IPS-18c (cell line): ENCODE data around the gene GRK6.

Source experiments
- H3K4me3 ChIP-seq: 2 replicates; pipeline ENCODE4 v1.7.0; 2013; ENCODE audit warnings: low read depth, mild to moderate bottlenecking, low read length, moderate library complexity; ENCODE audit not compliant: insufficient read depth
- H3K9me3 ChIP-seq: one replicate; pipeline ENCODE4 v1.6.1; 2013; ENCODE audit warnings: mild to moderate bottlenecking, low read length, moderate library complexity; ENCODE audit not compliant: control insufficient read depth, insufficient read depth

The GRK6 gene

GRCh38 chr5:177469750-177470525, 43.5 kb downstream of the GRK6 start:
- H3K9me3 ChIP-seq: no peaks in the 10 kb centered on the region
- 0 out of 2 replicates have a peak overlapping the region, but pooled peaks have one; percentile 10 for H3K4me3 ChIP-seq

GRCh38 chr5:177470759-177471536, 44.5 kb downstream of the GRK6 start:
- Histone ChIP-seq H3K4me3 (peak overlapping the region; percentile 11; the same call in 1 of the 2 replicates), H3K9me3 (no peaks in the 10 kb centered on the region)

- no peaks in the 10 kb centered on the region for H3K9me3 ChIP-seq
- peak overlapping the region; percentile 81 for H3K4me3 ChIP-seq
Observed at GRCh38 chr5:177471610-177472356, 45.3 kb downstream of the GRK6 start.

- Histone ChIP-seq H3K9me3 (no peaks in the 10 kb centered on the region), H3K4me3 (peak overlapping the region; percentile 81)
Observed at GRCh38 chr5:177472460-177473442, 46.3 kb downstream of the GRK6 start.

GRCh38 chr5:177473443-177474001, 47.0 kb downstream of the GRK6 start, which contains the start of gene DBN1:
DBN1 (minus strand) TSS chr5:177473634; CDS start chr5:177473521, 113 bp downstream.
- H3K4me3 ChIP-seq: peak within 1 kb of the TSS; percentile 81
- H3K9me3 ChIP-seq: no peaks in the 10 kb centered on the region

- Histone ChIP-seq H3K9me3 (no peaks in the 10 kb centered on the region), H3K4me3 (no peak overlapping the region)
Observed at GRCh38 chr5:177474002-177474476, 47.6 kb downstream of the GRK6 start.

GRCh38 chr5:177474846-177475562, 48.5 kb downstream of the GRK6 start:
- no peaks in the 10 kb centered on the region for H3K9me3 ChIP-seq
- H3K4me3 ChIP-seq: peak overlapping the region; percentile 1; the same call in 1 of the 2 replicates

GRCh38 chr5:177475563-177476427, 49.3 kb downstream of the GRK6 start:
- no peaks in the 10 kb centered on the region for H3K9me3 ChIP-seq
- H3K4me3 ChIP-seq: no peak overlapping the region

GRCh38 chr5:177476531-177477233, 50.2 kb downstream of the GRK6 start:
- Histone ChIP-seq H3K9me3 (no peaks in the 10 kb centered on the region), H3K4me3 (no peak overlapping the region)

GRCh38 chr5:177477701-177478477, 51.4 kb downstream of the GRK6 start:
- H3K4me3 ChIP-seq: no peak overlapping the region
- H3K9me3 ChIP-seq: no peaks in the 10 kb centered on the region

GRCh38 chr5:177478711-177479646, 52.5 kb downstream of the GRK6 start:
- H3K4me3 ChIP-seq: no peak overlapping the region

GRCh38 chr5:177479774-177480173, 53.3 kb downstream of the GRK6 start:
- Histone ChIP-seq H3K4me3 (no peak overlapping the region), H3K9me3 (no peaks in the 10 kb centered on the region)

More at GRCh38 chr5:177478711-177479646, 52.5 kb downstream of the GRK6 start:
- no peaks in the 10 kb centered on the region for H3K9me3 ChIP-seq
